HepG2 (cell line): ENCODE data around the gene ZNF749.

ENCODE experiments used
- CTCF ChIP-seq: sonication (generic); formaldehyde crosslinking; IDR thresholded peaks from 2 replicates; pipeline ENCODE4 v1.5.0; 2020; ENCODE audit warnings: mild to moderate bottlenecking, missing genetic modification reagents, moderate library complexity
- HCFC1 ChIP-seq: fragments of 150-350 bp; IDR thresholded peaks from 2 replicates; pipeline ENCODE4 v1.6.1; 2014; ENCODE audit warnings: low read depth, low read length
- MLX ChIP-seq: IDR thresholded peaks from 2 replicates; pipeline ENCODE4 v1.6.1; 2016

GRCh38 chr19:57406516-57407123 lies 28.5 kb upstream of the ZNF749 start:
- peak; percentile 96 for TF ChIP-seq CTCF (CRISPR knock-in tag)
- TF ChIP-seq HCFC1 = 0 out of 2 replicates have a peak, but pooled peaks have one; percentile 18
- TF ChIP-seq MLX (CRISPR knock-in tag) = no peak
